Thoracic aorta (tissue), 2 donors: Measurements from ENCODE around the gene MED20. TPM values are rescaled to one million over a fixed set of nuclear protein-coding genes. Genes with fewer than 3 reads are reported as not detected.
A peak's percentile ranks its signal among the peaks of the same experiment; 100 is the strongest.

Source experiments
- ATAC-seq: fragments of 150-250 bp; one replicate; pipeline ENCODE4 v1.8.0; 2017; ENCODE audit warnings: low read depth; ENCODE audit not compliant: insufficient number of reproducible peaks, low FRiP score
- DNase-seq: peaks from one replicate; pipeline ENCODE4 v3.0.0-alpha.2; 2020; ENCODE audit warnings: low spot score
- H3K27ac ChIP-seq, 2 donors: fragments of 200-600 bp; sonication (generic); 1 replicate in 1 of 2; 2 replicates in 1 of 2; pipeline ENCODE4 v1.5.1; 2016; ENCODE audit warnings: mild to moderate bottlenecking in 2 of 2, moderate library complexity in 2 of 2
- H3K27me3 ChIP-seq: fragments of 200-600 bp; sonication (generic); replicated peaks from 2 replicates; pipeline ENCODE4 v1.6.0; 2016; ENCODE audit warnings: mild to moderate bottlenecking; ENCODE audit not compliant: insufficient read depth
- H3K36me3 ChIP-seq: fragments of 200-600 bp; sonication (generic); one replicate; pipeline ENCODE4 v1.5.1; 2016
- H3K4me1 ChIP-seq, 2 donors: fragments of 200-600 bp; sonication (generic); 1 replicate in 1 of 2; 2 replicates in 1 of 2; pipeline versions ENCODE4 v1.5.1 to v1.6.0; 2016; ENCODE audit warnings: low read depth in 2 of 2, mild to moderate bottlenecking in 1 of 2; ENCODE audit not compliant: control insufficient read depth in 1 of 2
- H3K4me3 ChIP-seq: fragments of 200-600 bp; sonication (generic); 2 replicates; pipeline ENCODE4 v1.5.1; 2016; ENCODE audit warnings: mild to moderate bottlenecking
- H3K9me3 ChIP-seq: fragments of 200-600 bp; sonication (generic); 2 replicates; pipeline ENCODE4 v1.5.1; 2016
- total RNA-seq, 2 donors: library from RNA; depleted of rRNA; stranded (reverse); fragments of >200 nt; gene quantifications; one replicate each; pipeline versions ENCODE4 v1.1.0 to v1.2.3, GENCODE V29; 2016
- TF ChIP-seq, protein P1 (sequence below): fragments of 200-600 bp; sonication (generic); IDR thresholded peaks from one replicate; pipeline ENCODE4 v1.5.1; 2019; ENCODE audit warnings: antibody characterized with exemption

MED20 gene
- total RNA-seq, 2 donors from 2014 or later, result 5.6 to 11.6 TPM

DNA sequence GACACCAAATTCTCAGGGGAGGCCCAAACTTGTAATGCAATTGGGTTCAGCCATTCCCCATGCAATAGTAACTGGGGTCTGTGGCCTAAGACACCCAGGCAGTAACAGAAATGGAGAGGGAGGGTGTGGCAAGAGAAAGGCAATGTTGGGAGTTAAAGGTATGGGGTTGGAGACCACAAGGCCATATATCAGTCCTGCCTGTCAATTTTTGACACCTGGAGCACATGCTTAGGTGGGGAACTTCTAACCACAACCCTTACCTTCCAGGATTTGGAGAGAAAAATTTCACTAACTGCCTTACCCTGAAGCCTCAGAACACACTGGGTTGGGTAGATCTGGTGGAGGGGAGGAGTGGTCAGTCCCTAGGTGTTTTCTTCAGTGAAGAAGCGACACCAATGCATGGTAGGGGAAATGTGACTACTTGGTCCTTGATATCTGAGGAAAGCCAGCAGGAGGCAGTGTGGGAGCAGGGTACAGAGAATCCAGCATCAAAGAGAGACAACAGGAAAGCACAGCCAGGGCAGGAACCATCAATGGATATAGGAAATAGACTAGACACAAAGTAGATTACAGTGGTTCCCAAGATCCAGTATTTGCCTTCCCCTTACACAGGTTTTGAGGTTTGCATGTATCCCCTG lies 18.9 kb downstream of the MED20 start:
- no peak for ATAC-seq
- H3K27me3 ChIP-seq, result no peaks in the 10 kb centered on the region
- H3K4me3 ChIP-seq, result no peak overlapping the region
- TF ChIP-seq, protein P1, sequence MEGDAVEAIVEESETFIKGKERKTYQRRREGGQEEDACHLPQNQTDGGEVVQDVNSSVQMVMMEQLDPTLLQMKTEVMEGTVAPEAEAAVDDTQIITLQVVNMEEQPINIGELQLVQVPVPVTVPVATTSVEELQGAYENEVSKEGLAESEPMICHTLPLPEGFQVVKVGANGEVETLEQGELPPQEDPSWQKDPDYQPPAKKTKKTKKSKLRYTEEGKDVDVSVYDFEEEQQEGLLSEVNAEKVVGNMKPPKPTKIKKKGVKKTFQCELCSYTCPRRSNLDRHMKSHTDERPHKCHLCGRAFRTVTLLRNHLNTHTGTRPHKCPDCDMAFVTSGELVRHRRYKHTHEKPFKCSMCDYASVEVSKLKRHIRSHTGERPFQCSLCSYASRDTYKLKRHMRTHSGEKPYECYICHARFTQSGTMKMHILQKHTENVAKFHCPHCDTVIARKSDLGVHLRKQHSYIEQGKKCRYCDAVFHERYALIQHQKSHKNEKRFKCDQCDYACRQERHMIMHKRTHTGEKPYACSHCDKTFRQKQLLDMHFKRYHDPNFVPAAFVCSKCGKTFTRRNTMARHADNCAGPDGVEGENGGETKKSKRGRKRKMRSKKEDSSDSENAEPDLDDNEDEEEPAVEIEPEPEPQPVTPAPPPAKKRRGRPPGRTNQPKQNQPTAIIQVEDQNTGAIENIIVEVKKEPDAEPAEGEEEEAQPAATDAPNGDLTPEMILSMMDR, result no peak
- no peak overlapping the region for H3K27ac ChIP-seq
- peaks cover 25% of the 10 kb centered on the region for H3K36me3 ChIP-seq
- H3K9me3 ChIP-seq, result no peaks in the 10 kb centered on the region
- DNase-seq, result no peak
- no peaks in the 10 kb centered on the region for H3K4me1 ChIP-seq

DNA sequence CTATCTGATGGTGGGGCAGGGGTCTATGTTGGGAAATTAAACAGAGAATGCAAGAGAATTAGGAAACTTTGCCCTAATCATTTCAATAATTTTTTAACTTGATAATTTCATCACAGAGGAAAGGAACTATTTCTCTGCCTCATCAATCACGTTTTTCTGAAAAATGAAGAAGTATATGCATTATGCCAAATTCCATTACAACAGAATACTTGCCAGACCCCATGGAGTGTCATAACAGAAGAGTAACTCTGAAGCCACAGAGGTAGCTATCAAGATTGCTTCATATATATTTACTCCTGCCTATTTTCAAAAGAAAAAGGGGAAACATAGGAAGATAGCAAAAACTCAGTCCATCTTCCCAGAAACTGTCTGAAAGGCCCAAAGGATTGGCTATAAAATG lies 20.1 kb downstream of the MED20 start:
- Histone ChIP-seq H3K27me3 (no peaks in the 10 kb centered on the region), H3K4me1 (peaks cover 4% of the 10 kb centered on the region in 2 donors), H3K27ac (no peak overlapping the region), H3K4me3 (no peak overlapping the region), H3K9me3 (no peaks in the 10 kb centered on the region), H3K36me3 (peaks cover 14% of the 10 kb centered on the region)
- no peak for ATAC-seq
- no peak for DNase-seq
- TF ChIP-seq, protein P1, result no peak

DNA sequence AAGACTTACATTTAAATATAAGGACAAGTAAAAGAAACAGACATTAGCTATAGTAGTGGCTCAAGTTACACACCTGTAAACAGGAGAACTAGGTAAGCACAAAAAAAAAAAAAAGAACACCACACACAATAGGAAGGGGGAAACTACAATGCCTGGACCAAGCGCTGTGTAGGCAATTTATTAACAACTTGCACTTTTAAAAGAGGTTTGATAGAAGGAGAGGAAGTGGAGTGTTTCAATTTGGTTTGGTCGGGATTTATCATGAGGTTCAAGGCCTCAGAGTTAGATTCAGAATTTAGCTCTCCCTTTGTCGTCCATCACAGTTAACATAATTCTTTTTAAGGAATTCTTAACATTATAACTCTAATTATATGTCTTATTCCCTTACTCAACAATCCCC lies 24.7 kb downstream of the MED20 start:
- peaks cover 9 to 18% of the 10 kb centered on the region in 2 donors for H3K4me1 ChIP-seq
- TF ChIP-seq, protein P1, result no peak
- H3K27me3 ChIP-seq, result no peaks in the 10 kb centered on the region
- H3K4me3 ChIP-seq, result peak overlapping the region; percentile 99
- peak overlapping the region; percentile 67 to 87 for H3K27ac ChIP-seq
- peaks cover 3% of the 10 kb centered on the region for H3K36me3 ChIP-seq
- DNase-seq, result no peak
- H3K9me3 ChIP-seq, result no peaks in the 10 kb centered on the region
- no peak for ATAC-seq

DNA sequence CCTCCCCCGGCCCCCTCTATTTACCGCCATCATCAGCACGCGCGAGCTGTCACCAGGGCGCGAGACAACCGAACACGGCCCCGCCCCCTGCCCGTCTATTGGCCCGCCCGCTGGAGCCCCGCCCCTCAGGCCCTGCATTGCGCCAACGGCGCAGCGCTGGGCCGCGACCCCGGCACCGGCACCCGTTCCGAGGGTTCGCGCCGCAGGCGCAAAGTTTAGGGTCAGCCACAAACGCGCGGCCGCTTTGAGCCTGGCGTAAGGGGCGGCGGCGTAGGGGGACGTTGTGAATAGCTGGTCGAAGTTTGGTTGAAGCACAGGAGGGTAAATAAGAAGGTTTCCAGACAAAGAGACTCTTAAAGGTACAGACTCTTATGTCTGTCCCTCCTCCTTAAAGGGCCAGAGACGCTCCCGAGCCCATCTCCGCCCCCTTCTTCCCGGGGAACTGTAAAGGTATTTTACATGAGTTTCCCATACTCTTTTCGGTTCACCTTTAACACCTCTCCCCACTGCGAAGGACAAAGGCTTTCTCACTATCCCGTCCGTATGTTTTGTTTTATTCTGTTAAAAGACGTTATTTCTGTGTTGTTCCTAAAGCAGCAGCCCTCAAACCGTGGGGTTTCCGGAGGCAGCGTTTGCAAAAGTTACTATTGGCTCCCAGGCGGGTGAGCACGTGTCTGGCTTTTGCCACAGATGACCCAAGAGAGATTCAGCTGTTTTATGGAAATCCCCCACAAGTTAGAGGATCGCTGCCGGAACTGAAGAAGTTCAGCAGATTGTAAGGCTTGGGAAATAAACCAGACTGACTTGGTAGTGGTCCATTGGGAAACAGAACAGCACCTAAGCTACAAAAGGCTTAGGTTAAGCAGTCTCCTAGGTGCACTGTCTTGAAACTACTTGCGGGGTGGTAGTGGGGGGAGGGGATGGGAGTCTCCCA lies 25.4 kb downstream of the MED20 start, which contains the start of gene USP49:
Gene USP49, minus strand, starts transcription at position 76 of the 934 bp plus-strand sequence. CDS start 88,392 bp downstream, outside the sequence.
- Histone ChIP-seq H3K9me3 (no peaks in the 10 kb centered on the region), H3K27me3 (no peaks in the 10 kb centered on the region), H3K36me3 (no peaks in the 10 kb centered on the region), H3K4me3 (peak within 1 kb of the TSS; percentile 99), H3K27ac (peak within 1 kb of the TSS; percentile 67 to 87), H3K4me1 (peaks cover 9 to 18% of the 10 kb centered on the region in 2 donors)
- DNase-seq (peak; percentile 51), ATAC-seq (peak; percentile 84)
- TF ChIP-seq, protein P1, result no peak
